Adrenal gland (tissue), 5 donors: Measurements from ENCODE around the gene IFNGR1.

ENCODE experiments used
- CTCF ChIP-seq, 6 experiments: fragments of 450-650 bp in 4 of 6; fragments of 200-600 bp in 2 of 6; sonication (generic) in 1 of 6; IDR thresholded peaks; 1 replicate in 5 of 6; 2 replicates in 1 of 6; pipeline versions ENCODE4 v1.5.1 to v1.8.0; 2016 to 2021; ENCODE audit warnings: antibody characterized with exemption in 6 of 6, mild to moderate bottlenecking in 2 of 6, moderate library complexity in 1 of 6
- POLR2A ChIP-seq, 2 donors: fragments of 450-650 bp; IDR thresholded peaks; one replicate each; pipeline ENCODE4 v1.6.1; 2017; ENCODE audit warnings: antibody characterized with exemption in 2 of 2, mild to moderate bottlenecking in 2 of 2, moderate library complexity in 1 of 2
- donor health status: DM: no; HTN: no; CAD: no.

GRCh38 chr6:137216106-137216505 lies 3.1 kb downstream of the IFNGR1 start:
- TF ChIP-seq POLR2A (IDR thresholded peaks at IDR 0.05): no peak
- no peak for TF ChIP-seq CTCF (IDR thresholded peaks at IDR 0.05)
